Tibial artery (tissue), 4 donors: ENCODE results near the gene NAA35.

Experiments used
- DNase-seq, 2 donors: peaks; one replicate each; pipeline ENCODE4 v3.0.0-alpha.2; 2019
- H3K27ac ChIP-seq, 2 donors: fragments of 200-600 bp; sonication (generic) in 1 of 2; 1 replicate in 1 of 2; 2 replicates in 1 of 2; pipeline ENCODE4 v1.5.1; 2018 to 2019; ENCODE audit warnings: mild to moderate bottlenecking in 1 of 2
- H3K27me3 ChIP-seq, 2 donors: fragments of 200-600 bp; sonication (generic) in 1 of 2; one replicate each; pipeline versions ENCODE4 v1.5.1 to v1.6.0; 2016 to 2019
- H3K36me3 ChIP-seq, 3 donors: fragments of 200-600 bp; sonication (generic) in 2 of 3; one replicate each; pipeline ENCODE4 v1.5.1; 2016 to 2019; ENCODE audit warnings: mild to moderate bottlenecking in 2 of 3
- H3K4me1 ChIP-seq, 4 donors: fragments of 200-600 bp; sonication (generic) in 2 of 4; 1 replicate in 3 of 4; 2 replicates in 1 of 4; pipeline ENCODE4 v1.5.1; 2016 to 2019
- H3K4me3 ChIP-seq, 2 donors: fragments of 200-600 bp; sonication (generic) in 1 of 2; 1 replicate in 1 of 2; 2 replicates in 1 of 2; pipeline ENCODE4 v1.5.1; 2018 to 2019; ENCODE audit warnings: mild to moderate bottlenecking in 2 of 2
- H3K9me3 ChIP-seq, 3 donors: fragments of 200-600 bp; sonication (generic) in 1 of 3; one replicate each; pipeline ENCODE4 v1.5.1; 2016 to 2019
- intact Hi-C: fragments of 100-400 bp; cut with DNase I; formaldehyde crosslinking; loops from one replicate; pipeline ENCODE4 v1.15.0; 2023; ENCODE audit warnings: low total_unique reads
- TF ChIP-seq, protein P1 (sequence below), 2 experiments: fragments of 200-600 bp in 1 of 2; fragments of 450-650 bp in 1 of 2; IDR thresholded peaks; one replicate each; pipeline ENCODE4 v1.5.1; 2017 to 2019; ENCODE audit warnings: antibody characterized with exemption in 2 of 2, mild to moderate bottlenecking in 1 of 2, moderate library complexity in 1 of 2

Gene NAA35

DNA sequence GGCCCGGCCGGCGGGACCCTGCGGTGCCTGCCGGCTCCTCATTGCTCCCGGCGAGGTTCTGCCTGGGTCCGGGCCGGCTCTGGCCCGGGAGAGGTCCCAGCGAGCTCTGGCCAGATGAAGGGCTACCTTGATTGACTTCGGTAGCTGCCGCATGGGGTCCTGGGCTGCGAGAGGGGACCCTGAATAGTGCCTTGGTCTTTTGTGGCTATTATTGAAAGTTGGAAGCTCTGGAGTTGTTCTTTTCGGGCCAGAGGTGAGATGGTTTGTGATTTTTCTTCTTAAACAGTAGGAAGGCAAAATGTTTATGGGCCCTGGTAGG, 635 bp downstream of the NAA35 start:
- Histone ChIP-seq H3K4me3 (peak overlapping the region; percentile 87 to 99), H3K27me3 (no peaks in the 10 kb centered on the region), H3K36me3 (no peaks in the 10 kb centered on the region), H3K27ac (peak overlapping the region; percentile 90 to 95), H3K4me1 (peaks cover 0 to 48% (median 24%) of the 10 kb centered on the region in 4 donors), H3K9me3 (no peaks in the 10 kb centered on the region)
- intact Hi-C loops, result loop anchor here (10.0 kb wide), 1 partner anchor 343 kb away; the partner anchor contains the start of gene ISCA1
- TF ChIP-seq, protein P1, sequence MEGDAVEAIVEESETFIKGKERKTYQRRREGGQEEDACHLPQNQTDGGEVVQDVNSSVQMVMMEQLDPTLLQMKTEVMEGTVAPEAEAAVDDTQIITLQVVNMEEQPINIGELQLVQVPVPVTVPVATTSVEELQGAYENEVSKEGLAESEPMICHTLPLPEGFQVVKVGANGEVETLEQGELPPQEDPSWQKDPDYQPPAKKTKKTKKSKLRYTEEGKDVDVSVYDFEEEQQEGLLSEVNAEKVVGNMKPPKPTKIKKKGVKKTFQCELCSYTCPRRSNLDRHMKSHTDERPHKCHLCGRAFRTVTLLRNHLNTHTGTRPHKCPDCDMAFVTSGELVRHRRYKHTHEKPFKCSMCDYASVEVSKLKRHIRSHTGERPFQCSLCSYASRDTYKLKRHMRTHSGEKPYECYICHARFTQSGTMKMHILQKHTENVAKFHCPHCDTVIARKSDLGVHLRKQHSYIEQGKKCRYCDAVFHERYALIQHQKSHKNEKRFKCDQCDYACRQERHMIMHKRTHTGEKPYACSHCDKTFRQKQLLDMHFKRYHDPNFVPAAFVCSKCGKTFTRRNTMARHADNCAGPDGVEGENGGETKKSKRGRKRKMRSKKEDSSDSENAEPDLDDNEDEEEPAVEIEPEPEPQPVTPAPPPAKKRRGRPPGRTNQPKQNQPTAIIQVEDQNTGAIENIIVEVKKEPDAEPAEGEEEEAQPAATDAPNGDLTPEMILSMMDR (IDR thresholded peaks at IDR 0.05), result no peak
- no peak for DNase-seq

- Histone ChIP-seq H3K36me3 (no peaks in the 10 kb centered on the region), H3K27me3 (no peaks in the 10 kb centered on the region), H3K4me1 (peaks cover 0 to 48% (median 24%) of the 10 kb centered on the region in 4 donors), H3K9me3 (no peaks in the 10 kb centered on the region), H3K27ac (peak overlapping the region; percentile 90 to 95), H3K4me3 (peak overlapping the region; percentile 87 to 99)
- intact Hi-C loops, result loop anchor here (10.0 kb wide), 1 partner anchor 343 kb away; the partner anchor contains the start of gene ISCA1
- DNase-seq, result no peak
- TF ChIP-seq, protein P1 (IDR thresholded peaks at IDR 0.05), result no peak
Observed at GRCh38 chr9:85941966-85942912, 1.3 kb downstream of the NAA35 start.

DNA sequence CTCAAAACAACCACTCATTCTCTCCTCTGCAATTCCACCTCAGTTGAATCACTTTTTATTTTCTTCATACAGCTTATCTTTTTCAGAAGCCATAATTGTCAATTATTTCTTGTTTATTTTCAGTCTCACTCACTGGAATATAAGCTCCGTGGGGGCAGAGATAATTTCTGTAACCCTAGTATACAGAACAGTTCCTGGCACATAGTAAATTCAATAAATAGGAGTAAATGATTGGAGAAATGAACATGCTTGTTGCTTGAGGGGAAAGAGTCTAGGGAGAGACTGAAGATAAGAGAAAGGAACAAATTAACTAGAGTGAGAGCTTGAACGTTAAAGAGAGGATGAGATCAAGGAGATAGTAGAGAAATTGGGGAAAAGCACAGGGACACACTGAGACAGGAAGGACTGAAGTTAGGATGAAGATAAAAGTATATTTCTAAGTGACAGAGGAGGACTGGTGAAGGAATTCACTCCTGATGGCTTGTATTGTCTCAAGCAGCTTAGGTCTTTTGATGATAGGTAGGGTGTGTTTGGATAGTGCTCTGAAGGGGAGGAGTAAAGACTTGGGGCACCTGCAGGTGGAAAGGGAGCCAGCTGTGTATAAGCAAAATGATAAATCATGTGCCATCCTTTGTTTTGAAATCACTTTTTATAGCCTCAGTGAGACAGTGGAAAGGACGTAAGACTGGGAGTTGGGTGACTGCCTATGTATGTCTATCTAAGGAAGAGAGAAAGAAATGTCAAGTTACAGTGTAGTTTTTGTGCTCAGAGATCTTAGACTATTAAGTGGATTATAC, 2.2 kb downstream of the NAA35 start:
- Histone ChIP-seq H3K27ac (peak overlapping the region; percentile 9 to 41), H3K27me3 (no peaks in the 10 kb centered on the region), H3K4me3 (no peak overlapping the region), H3K9me3 (no peaks in the 10 kb centered on the region), H3K36me3 (no peaks in the 10 kb centered on the region), H3K4me1 (peaks cover 0 to 52% (median 24%) of the 10 kb centered on the region in 4 donors)
- TF ChIP-seq, protein P1 (IDR thresholded peaks at IDR 0.05), result no peak
- intact Hi-C loops, result loop anchor here (10.0 kb wide), 1 partner anchor 342 kb away; the partner anchor contains the start of gene ISCA1
- DNase-seq, result no peak

DNA sequence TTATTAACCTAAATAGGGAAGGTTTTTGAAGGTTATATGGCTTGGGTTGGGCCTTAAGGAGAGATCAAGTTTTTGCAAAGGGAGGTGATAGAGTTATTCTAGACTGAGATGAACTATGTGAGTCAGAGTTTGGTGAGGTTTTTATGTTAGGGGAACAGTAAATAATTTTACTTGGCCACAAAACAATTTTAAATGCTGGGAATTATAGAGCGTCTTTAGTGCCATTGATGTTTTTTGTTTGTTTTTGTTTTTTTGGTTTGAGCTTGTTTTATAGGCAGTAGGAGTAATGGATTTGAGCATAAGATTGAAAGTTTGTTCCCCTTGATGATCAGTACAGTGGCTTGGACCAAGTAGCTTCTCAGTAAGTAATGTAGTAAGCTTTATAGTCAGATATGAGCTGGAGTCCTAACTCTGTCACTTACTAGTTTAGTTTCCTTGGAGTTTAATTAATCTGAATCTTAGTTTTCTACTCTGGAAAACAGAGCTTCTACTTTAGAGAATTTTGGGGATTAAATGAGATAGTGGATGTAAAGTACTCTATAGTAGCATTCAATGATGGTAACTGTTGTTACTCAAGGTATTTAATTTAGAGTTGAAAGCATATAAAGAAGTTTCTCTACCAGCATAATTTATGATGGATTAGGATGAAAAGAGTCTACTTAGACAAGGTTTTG, 2.9 kb downstream of the NAA35 start:
- no peaks in the 10 kb centered on the region for H3K27me3 ChIP-seq
- peaks cover 0 to 60% (median 24%) of the 10 kb centered on the region in 4 donors for H3K4me1 ChIP-seq
- intact Hi-C loops, result loop anchor here (10.0 kb wide), 1 partner anchor 341 kb away; the partner anchor contains the start of gene ISCA1
- no peaks in the 10 kb centered on the region for H3K36me3 ChIP-seq
- no peak for DNase-seq
- H3K4me3 ChIP-seq, result no peak overlapping the region
- no peaks in the 10 kb centered on the region for H3K9me3 ChIP-seq
- TF ChIP-seq, protein P1 (IDR thresholded peaks at IDR 0.05), result no peak
- peak overlapping the region in 1 of 2 donors; percentile 41 for H3K27ac ChIP-seq

GRCh38 chr9:85944672-85945071, 3.7 kb downstream of the NAA35 start:
- Histone ChIP-seq H3K4me3 (no peak overlapping the region), H3K9me3 (no peaks in the 10 kb centered on the region), H3K27ac (peak overlapping the region in 1 of 2 donors; percentile 41), H3K4me1 (peaks cover 0 to 68% (median 24%) of the 10 kb centered on the region in 4 donors), H3K27me3 (no peaks in the 10 kb centered on the region), H3K36me3 (no peaks in the 10 kb centered on the region)
- TF ChIP-seq, protein P1 (IDR thresholded peaks at IDR 0.05), result no peak
- intact Hi-C loops, result loop anchor here (10.0 kb wide), 1 partner anchor 340 kb away; the partner anchor contains the start of gene ISCA1
- DNase-seq, result no peak
